GM19324 (cell line): ENCODE data around the gene TRPV2.
"Not testable (repeated sequence)": the region's sequence is repeated elsewhere in the genome, so short reads cannot be mapped to it uniquely, and the experiment has no call there.

Experiments used
- ATAC-seq: cut with Tn5 transposase; IDR thresholded peaks from one replicate; pipeline ENCODE4 v1.9.1; 2021; ENCODE audit warnings: mild to moderate bottlenecking, moderate library complexity; ENCODE audit not compliant: unreplicated experiment, low FRiP score

Gene TRPV2, protein sequence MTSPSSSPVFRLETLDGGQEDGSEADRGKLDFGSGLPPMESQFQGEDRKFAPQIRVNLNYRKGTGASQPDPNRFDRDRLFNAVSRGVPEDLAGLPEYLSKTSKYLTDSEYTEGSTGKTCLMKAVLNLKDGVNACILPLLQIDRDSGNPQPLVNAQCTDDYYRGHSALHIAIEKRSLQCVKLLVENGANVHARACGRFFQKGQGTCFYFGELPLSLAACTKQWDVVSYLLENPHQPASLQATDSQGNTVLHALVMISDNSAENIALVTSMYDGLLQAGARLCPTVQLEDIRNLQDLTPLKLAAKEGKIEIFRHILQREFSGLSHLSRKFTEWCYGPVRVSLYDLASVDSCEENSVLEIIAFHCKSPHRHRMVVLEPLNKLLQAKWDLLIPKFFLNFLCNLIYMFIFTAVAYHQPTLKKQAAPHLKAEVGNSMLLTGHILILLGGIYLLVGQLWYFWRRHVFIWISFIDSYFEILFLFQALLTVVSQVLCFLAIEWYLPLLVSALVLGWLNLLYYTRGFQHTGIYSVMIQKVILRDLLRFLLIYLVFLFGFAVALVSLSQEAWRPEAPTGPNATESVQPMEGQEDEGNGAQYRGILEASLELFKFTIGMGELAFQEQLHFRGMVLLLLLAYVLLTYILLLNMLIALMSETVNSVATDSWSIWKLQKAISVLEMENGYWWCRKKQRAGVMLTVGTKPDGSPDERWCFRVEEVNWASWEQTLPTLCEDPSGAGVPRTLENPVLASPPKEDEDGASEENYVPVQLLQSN

GRCh38 chr17:16415031-16415924, at the start of gene TRPV2:
TRPV2 (plus strand) TSS chr17:16415571; CDS start chr17:16417669, 2,098 bp downstream.
- peak; percentile 54 for ATAC-seq

- no peak for ATAC-seq
Observed at GRCh38 chr17:16371742-16372141, 43.6 kb upstream of the TRPV2 start.

GRCh38 chr17:16374146-16374938, 41.0 kb upstream of the TRPV2 start:
- no peak for ATAC-seq

GRCh38 chr17:16377941-16378341, 37.4 kb upstream of the TRPV2 start:
- ATAC-seq, result no peak

DNA sequence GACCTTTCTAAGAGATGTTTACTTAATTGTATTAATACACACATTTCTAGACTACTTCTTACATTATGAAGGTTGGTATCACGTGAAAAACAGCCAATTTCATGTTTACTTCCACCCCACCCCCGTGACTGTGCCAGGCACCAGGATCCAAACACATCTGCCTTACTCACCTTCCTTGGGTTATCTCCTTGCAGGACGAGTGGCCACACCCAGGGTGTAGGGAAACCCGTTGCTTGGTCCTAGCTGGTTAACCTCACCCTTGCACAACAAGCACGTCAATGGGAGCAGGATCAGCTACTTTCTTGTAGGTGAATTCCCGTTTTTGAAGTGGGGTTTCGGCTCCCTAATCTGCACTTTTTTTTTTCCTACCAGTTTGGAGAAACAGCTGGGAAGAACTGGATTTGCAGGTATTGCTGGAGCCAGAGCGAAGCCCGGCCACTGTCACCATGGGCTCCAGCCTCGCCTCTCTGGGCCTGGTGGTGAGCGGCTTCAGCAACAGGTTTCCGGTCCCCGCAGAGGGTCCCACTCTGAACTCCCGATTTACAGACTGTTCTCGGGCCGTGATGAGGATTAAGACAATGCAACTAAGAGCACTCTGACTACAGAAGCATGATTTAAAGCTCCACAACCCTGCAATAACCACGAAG, 36.6 kb upstream of the TRPV2 start:
- ATAC-seq, result no peak

- no peak for ATAC-seq
Observed at GRCh38 chr17:16379654-16380053, 35.7 kb upstream of the TRPV2 start.

DNA sequence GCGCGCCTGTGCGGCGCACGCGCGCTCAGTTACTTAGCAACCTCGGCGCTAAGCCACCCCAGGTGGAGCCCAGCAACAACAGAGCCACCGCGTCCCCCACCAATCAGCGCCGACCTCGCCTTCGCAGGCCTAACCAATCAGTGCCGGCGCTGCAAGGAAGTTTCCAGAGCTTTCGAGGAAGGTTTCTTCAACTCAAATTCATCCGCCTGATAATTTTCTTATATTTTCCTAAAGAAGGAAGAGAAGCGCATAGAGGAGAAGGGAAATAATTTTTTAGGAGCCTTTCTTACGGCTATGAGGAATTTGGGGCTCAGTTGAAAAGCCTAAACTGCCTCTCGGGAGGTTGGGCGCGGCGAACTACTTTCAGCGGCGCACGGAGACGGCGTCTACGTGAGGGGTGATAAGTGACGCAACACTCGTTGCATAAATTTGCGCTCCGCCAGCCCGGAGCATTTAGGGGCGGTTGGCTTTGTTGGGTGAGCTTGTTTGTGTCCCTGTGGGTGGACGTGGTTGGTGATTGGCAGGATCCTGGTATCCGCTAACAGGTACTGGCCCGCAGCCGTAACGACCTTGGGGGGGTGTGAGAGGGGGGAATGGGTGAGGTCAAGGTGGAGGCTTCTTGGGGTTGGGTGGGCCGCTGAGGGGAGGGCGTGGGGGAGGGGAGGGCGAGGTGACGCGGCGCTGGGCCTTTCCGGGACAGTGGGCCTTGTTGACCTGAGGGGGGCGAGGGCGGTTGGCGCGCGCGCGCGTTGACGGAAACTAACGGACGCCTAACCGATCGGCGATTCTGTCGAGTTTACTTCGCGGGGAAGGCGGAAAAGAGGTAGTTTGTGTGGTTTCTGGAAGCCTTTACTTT, 34.5 kb upstream of the TRPV2 start, which contains the start of gene UBB:
Gene UBB, plus strand, starts transcription at position 452 of the 856 bp plus-strand sequence. CDS start 817 bp downstream, outside the sequence.
- peak; percentile 93 for ATAC-seq

- no peak for ATAC-seq
Observed at GRCh38 chr17:16381496-16381820, 33.9 kb upstream of the TRPV2 start.

- no peak for ATAC-seq
Observed at GRCh38 chr17:16383216-16383615, 32.2 kb upstream of the TRPV2 start.

DNA sequence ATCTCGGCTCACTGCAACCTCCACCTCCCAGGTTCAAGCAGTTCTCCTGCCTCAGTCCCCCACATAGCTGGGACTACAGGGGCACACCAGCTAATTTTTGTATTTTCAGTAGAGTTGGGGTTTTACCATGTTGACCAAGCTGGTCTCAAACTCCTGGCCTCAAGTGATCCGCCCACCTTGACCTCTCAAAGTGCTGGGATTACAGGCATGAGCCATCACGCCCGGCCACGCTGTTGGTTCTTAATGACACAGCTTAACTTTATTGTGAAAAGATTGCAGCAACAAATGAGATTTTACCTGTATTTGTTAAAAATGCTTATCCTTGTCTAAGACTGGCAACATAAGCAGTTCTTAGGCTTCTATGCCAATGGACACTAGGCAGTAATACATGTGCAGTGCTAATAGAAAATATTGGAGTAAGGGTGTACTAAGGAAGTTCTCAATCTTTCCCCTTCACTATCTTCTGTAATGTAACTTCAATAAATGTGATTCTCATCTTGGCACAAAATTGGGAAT, 31.5 kb upstream of the TRPV2 start:
- ATAC-seq, result no peak

- no peak for ATAC-seq
Observed at GRCh38 chr17:16384557-16384956, 30.8 kb upstream of the TRPV2 start.

- not testable (repeated sequence) for ATAC-seq
Observed at GRCh38 chr17:16386126-16386507, 29.3 kb upstream of the TRPV2 start.

GRCh38 chr17:16391451-16391850, 23.9 kb upstream of the TRPV2 start:
- ATAC-seq, result no peak

- not testable (repeated sequence) for ATAC-seq
Observed at GRCh38 chr17:16392491-16392890, 22.9 kb upstream of the TRPV2 start.

DNA sequence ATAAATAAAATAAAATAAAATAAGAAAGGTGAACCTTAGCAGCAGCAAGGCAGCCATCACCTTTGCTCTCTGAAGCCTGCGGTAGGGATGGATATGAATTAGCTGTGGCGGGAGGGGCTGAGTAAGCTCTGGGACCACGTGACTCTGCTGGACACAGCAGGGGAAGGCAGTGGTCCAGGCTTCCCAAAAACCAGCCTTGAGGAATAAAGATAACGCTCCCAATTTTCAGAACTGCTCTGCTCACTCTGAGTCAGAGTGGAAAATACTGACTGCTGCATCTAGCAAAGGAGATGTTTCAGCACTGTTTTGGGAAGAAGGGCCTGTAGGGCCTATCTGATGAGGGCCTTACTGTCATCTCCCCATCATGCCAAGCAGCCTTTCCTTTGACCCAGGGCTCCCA, 19.5 kb upstream of the TRPV2 start:
- not testable (repeated sequence) for ATAC-seq

DNA sequence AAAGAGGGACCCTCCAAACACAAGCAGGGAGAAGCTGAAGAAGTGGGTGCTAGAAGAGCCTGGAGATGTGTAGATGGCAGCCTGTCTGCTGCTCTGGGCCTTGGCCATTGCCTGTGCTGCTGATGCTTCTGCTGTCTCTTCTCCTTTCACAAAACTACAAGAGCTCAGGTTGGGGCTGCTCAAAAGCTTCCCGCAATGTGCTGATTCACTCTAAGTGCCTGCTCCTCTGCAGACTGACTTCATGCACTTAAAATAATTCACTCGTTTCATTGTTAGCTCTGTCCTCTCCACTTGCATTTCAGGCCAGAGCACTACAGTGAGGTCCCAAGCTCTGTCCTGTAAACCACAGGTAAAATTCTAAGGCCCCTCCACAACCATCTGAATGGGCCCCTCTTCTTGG, 18.7 kb upstream of the TRPV2 start:
- not testable (repeated sequence) for ATAC-seq

GRCh38 chr17:16398270-16399267, 16.8 kb upstream of the TRPV2 start:
- no peak for ATAC-seq
